Prostate gland (tissue), 2 donors: ENCODE results near the gene TSPAN33. TPM values are rescaled to one million over a fixed set of nuclear protein-coding genes. Genes with fewer than 3 reads are reported as not detected.

Experiments used
- DNase-seq: peaks from one replicate; pipeline ENCODE4 v3.0.0-alpha.2; 2019; ENCODE audit warnings: low spot score
- H3K27ac ChIP-seq, 2 donors: fragments of 200-600 bp; sonication (generic); 2 replicates each; pipeline ENCODE4 v1.5.1; 2017 to 2019
- H3K27me3 ChIP-seq: fragments of 200-600 bp; sonication (generic); replicated peaks from 2 replicates; pipeline ENCODE4 v1.5.1; 2019; ENCODE audit not compliant: insufficient read depth
- H3K36me3 ChIP-seq, 2 donors: fragments of 200-600 bp; sonication (generic); 1 replicate in 1 of 2; 2 replicates in 1 of 2; pipeline versions ENCODE4 v1.5.1 to v1.8.1; 2017 to 2019
- H3K4me1 ChIP-seq: fragments of 200-600 bp; sonication (generic); replicated peaks from 2 replicates; pipeline ENCODE4 v1.5.1; 2019
- H3K4me3 ChIP-seq, 2 donors: fragments of 200-600 bp; sonication (generic); 2 replicates each; pipeline ENCODE4 v1.5.1; 2017 to 2019
- H3K9me3 ChIP-seq: fragments of 200-600 bp; sonication (generic); 2 replicates; pipeline ENCODE4 v1.5.1; 2017
- CTCF ChIP-seq, 4 experiments: fragments of 200-600 bp in 2 of 4; fragments of 450-650 bp in 2 of 4; sonication (generic) in 2 of 4; IDR thresholded peaks; 1 replicate in 3 of 4; 2 replicates in 1 of 4; pipeline ENCODE4 v1.5.1; 2016 to 2019; ENCODE audit warnings: antibody characterized with exemption in 4 of 4, mild to moderate bottlenecking in 2 of 4, moderate library complexity in 2 of 4
- POLR2A ChIP-seq: fragments of 450-650 bp; IDR thresholded peaks from one replicate; pipeline ENCODE4 v1.6.1; 2016; ENCODE audit warnings: antibody characterized with exemption, mild to moderate bottlenecking
- POLR2AphosphoS5 ChIP-seq: sonication (generic); formaldehyde crosslinking; IDR thresholded peaks from one replicate; pipeline ENCODE4 v1.6.1; 2017; ENCODE audit warnings: antibody characterized with exemption
- WGBS: methylation state at CpG from one replicate; pipeline ENCODE4 v1.1.5; 2018; 5-methylcytosine and 5-hydroxymethylcytosine counted together
- intact Hi-C: fragments of 100-400 bp; cut with DNase I; formaldehyde crosslinking; loops from one replicate; pipeline ENCODE4 v1.14.2; 2022
- total RNA-seq, 2 donors: library from RNA; depleted of rRNA; stranded (reverse); fragments of >200 nt; gene quantifications; one replicate each; pipeline ENCODE4 v1.1.0, GENCODE V29; 2016

TSPAN33 gene
- total RNA-seq, 2 donors from 2014 or later, result 8.4 to 47.7 TPM

- 94% methylated on average over 6 of the region's 6 CpGs for WGBS
- Histone ChIP-seq H3K27ac (no peak overlapping the region), H3K4me1 (no peaks in the 10 kb centered on the region), H3K4me3 (no peak overlapping the region), H3K36me3 (no peaks in the 10 kb centered on the region), H3K9me3 (no peaks in the 10 kb centered on the region), H3K27me3 (no peaks in the 10 kb centered on the region)
- no peak for TF ChIP-seq CTCF (IDR thresholded peaks at IDR 0.05)
- no peak for TF ChIP-seq POLR2AphosphoS5
- no peak for TF ChIP-seq POLR2A
- DNase-seq, result no peak
- intact Hi-C loops, result no loop called here
These were observed 42.3 kb downstream of the TSPAN33 start for GRCh38 chr7:129186749-129187260.

- Histone ChIP-seq H3K4me3 (peak overlapping the region; percentile 63 to 74), H3K36me3 (no peaks in the 10 kb centered on the region), H3K4me1 (no peaks in the 10 kb centered on the region), H3K27me3 (no peaks in the 10 kb centered on the region), H3K9me3 (no peaks in the 10 kb centered on the region), H3K27ac (peak overlapping the region; percentile 68 to 72)
- DNase-seq, result no peak
- TF ChIP-seq CTCF (IDR thresholded peaks at IDR 0.05) (no peak), POLR2AphosphoS5 (no peak), POLR2A (no peak)
- intact Hi-C loops, result no loop called here
- WGBS, result 24% methylated on average over 14 of the region's 14 CpGs
These were observed 43.3 kb downstream of the TSPAN33 start for GRCh38 chr7:129187681-129188371.

GRCh38 chr7:129188372-129188891, 43.9 kb downstream of the TSPAN33 start, which contains the start of gene SMO:
SMO (plus strand) TSS chr7:129188633; CDS start chr7:129189152, 519 bp downstream.
- TF ChIP-seq POLR2AphosphoS5, result peak; percentile 14
- TF ChIP-seq CTCF (IDR thresholded peaks at IDR 0.05), result no peak
- Histone ChIP-seq H3K27me3 (no peaks in the 10 kb centered on the region), H3K4me1 (no peaks in the 10 kb centered on the region), H3K4me3 (peak within 1 kb of the TSS; percentile 63 to 74), H3K9me3 (no peaks in the 10 kb centered on the region), H3K36me3 (no peaks in the 10 kb centered on the region), H3K27ac (peak within 1 kb of the TSS; percentile 68 to 72)
- intact Hi-C loops, result no loop called here
- DNase-seq, result no peak
- WGBS, result under 1% methylated on average over 48 of the region's 48 CpGs

GRCh38 chr7:129188892-129189660, 44.6 kb downstream of the TSPAN33 start:
- under 1% methylated on average over 37 of the region's 83 CpGs for WGBS
- Histone ChIP-seq H3K4me3 (peak overlapping the region; percentile 63 to 74), H3K27me3 (no peaks in the 10 kb centered on the region), H3K27ac (peak overlapping the region; percentile 68 to 72), H3K4me1 (no peaks in the 10 kb centered on the region), H3K9me3 (no peaks in the 10 kb centered on the region), H3K36me3 (no peaks in the 10 kb centered on the region)
- DNase-seq, result no peak
- intact Hi-C loops, result no loop called here
- no peak for TF ChIP-seq POLR2AphosphoS5
- no peak for TF ChIP-seq CTCF (IDR thresholded peaks at IDR 0.05)
- no peak for TF ChIP-seq POLR2A
